Activated gamma-delta T cell (primary cell): ENCODE measurements around the gene FIBIN.

Experiments used
- DNase-seq: peaks from one replicate; lab custom pipeline; 2025; lab: John Stamatoyannopoulos, UW

FIBIN gene

GRCh38 chr11:27024865-27025264 lies 31.0 kb downstream of the FIBIN start:
- no peak for DNase-seq

DNA sequence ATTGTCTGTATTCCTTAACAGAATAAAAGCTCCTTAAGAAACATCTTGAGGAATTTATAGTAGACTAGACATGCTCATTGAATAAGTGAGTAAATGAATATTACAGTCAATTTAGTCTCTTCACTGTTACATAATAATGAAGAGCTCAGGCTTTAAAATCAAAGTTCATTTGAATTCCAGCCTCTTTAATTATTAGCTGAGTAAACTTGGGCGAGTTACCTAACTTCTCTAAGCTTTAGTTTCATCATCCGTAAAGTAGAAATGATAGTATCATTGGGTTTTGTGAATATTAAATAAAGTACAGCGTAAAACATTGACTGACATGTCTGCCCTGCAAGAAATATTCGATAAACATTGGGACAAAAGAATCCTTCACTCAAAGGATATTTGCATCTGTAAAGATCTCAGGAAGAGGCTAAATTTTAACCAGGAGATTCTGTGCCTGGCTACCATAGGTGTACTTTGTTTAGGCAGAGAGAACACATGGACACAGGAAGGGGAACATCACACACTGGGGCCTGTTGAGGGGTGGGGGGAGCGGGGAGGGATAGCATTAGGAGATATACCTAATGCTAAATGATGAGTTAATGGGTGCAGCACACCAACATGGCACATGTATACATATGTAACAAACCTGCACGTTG lies 31.5 kb downstream of the FIBIN start:
- DNase-seq, result no peak

GRCh38 chr11:27025957-27026733 lies 32.2 kb downstream of the FIBIN start:
- no peak for DNase-seq

GRCh38 chr11:27028561-27028965 lies 34.7 kb downstream of the FIBIN start:
- DNase-seq, result no peak

DNA sequence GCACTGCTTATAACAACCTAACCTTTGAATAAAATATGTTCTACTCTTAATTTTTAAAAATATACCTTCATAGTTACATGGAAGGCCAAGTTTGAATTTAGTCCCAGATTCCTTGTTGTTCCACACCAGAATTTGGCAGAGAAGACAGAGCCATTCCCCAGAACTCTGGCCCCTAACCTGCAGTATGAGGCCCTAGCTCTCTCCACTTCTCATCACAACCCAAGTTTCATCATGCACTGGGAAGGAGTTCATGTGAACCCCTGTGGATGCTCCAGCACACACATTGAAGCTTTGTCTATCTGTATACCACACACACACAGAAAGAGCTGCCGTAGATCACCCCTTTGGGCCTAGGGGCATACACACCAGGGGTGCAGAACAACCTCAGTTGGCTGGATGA lies 36.1 kb downstream of the FIBIN start:
- DNase-seq, result no peak

DNA sequence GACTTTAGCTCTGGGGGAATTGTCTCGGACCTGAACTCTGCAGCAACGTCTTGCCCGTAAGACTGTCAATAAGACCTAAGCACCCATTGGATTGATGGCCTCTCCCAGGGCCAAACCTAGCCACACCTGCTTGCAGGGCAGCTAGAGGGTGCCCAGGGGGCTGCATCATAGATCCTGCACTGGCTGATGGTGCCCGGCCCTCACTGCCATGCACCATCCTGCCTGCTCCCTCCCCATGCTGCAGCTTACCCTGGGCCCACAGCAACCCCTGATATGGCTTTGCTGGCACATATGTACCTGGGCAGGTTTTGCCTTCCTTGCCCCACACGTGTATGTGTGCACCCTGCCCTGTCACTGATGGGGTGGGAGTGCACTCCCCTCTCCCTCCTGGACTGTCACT lies 37.8 kb downstream of the FIBIN start:
- DNase-seq, result no peak

DNA sequence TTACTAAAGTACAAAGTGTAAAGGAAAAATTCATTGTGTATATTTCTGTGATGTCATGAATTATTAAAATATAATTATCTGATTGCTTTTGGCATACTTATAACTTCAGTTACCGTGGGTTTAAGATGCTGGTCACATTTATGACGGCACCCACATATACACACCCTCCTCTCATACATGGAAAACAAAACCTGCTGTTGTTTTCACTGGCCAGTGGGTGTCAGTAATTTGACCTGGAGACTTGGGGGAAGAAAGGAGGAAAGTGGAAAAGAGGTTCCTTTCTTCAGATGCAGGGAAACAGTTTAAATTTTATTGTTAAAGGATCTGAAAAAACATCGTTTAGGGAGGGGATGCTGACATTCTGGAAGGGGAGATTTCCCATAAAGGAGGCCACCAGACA lies 46.0 kb downstream of the FIBIN start:
- no peak for DNase-seq

DNA sequence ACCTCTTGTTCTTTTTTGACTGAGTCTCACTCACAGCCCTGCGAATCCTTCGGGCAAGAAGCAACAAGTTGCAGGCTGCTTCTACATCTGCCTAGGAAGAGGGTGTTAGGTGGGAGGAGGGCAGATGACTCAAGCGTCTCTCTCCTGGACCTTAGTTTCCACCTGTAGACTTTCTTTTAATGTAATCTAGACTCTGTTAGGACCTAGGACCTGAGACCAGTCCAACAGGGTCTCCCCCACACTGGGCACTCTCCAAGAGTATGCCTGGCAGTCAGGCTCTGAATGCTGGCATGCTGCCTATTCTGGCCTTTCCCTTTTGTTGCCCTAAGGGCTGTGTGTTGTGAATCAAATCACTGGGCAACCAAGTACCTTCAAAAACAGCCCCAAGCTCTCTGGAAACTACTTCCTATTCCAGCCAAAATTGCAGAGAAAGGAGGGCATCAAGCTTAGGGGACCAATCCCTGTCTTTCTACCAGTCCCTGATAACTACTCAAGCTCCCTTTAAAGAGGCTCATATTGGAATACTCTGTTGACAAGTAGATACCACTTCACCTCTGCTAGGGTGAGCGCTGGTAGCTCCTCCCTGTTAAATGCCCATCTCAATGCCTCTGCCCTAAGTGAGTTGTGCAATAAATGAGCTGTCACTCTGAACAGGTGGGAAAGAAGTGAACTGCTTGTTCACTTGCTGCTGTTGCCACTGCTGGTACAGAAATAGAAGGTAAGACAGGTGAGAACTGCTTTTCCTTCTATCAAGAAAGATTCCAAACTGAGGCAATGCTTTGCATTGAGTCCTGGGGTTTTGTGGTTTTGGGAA lies 46.6 kb downstream of the FIBIN start, which contains the start of gene BBOX1:
TSS of gene BBOX1 (plus strand) at position 514 of the 814 bp plus-strand sequence. CDS start 14,616 bp downstream, outside the sequence.
- no peak for DNase-seq

DNA sequence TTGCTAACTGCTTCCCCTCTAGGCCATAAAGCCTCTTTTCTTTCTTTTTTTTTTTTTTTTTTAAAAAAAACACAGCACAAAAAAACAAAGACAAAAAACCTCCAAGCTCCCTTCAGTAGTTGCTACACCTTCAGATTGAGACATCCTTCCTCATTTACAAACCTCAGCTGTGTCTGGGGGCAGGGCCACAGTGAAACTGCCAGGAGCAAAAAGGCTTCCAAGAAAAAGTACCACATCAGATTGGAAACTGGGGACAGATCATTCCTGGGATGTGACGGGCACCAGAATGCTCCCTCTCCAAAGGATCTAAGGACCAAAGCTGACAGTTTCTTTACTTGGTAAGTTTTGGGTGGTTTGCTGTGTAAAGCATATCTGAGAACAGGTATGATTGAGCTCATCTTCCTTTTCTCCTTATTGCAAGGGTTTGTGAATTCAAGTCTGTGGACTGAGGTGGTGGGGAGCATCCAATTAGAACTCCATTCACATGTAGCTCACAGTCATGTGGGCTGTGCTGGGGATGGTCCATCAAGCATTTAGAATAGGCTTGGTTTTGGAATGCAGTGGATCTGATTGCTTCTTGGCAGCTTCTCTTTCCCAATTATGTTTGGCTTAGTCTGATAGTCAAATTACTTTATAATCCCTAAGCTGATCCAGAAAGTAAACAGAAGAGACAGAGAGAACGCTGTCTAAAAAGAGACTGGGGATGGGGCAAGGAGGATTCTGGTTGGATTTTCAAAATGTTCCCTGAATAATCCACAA lies 47.4 kb downstream of the FIBIN start:
- DNase-seq, result no peak
